ENCODE data around the gene CIBAR2.
"Not testable (repeated sequence)": the region's sequence is repeated elsewhere in the genome, so short reads cannot be mapped to it uniquely, and the experiment has no call there.

CIBAR2 gene

GRCh38 chr16:85124636-85125346 is 12.5 kb upstream of the CIBAR2 start:
- no peak for TF ChIP-seq CTCF (IDR thresholded peaks at IDR 0.05; ENCODE audit: low read depth, low read length, missing control alignments)
- no peak for DNase-seq (ENCODE audit: low read depth)
- no peak overlapping the region for H3K4me3 ChIP-seq (ENCODE audit: low read depth, low read length)
- in situ Hi-C loops (cut with HindIII; ENCODE audit: low sequenced_read_pairs) = no loop called here

GRCh38 chr16:85123891-85124635 is 11.8 kb upstream of the CIBAR2 start:
- TF ChIP-seq CTCF (IDR thresholded peaks at IDR 0.05; ENCODE audit: low read depth, low read length, missing control alignments) = no peak
- no peak overlapping the region for H3K4me3 ChIP-seq (ENCODE audit: low read depth, low read length)
- in situ Hi-C loops (cut with HindIII; ENCODE audit: low sequenced_read_pairs) = no loop called here
- DNase-seq (ENCODE audit: low read depth) = peak; percentile 81

GRCh38 chr16:85123441-85123840 is 11.2 kb upstream of the CIBAR2 start:
- in situ Hi-C loops (cut with HindIII; ENCODE audit: low sequenced_read_pairs); H3K4me3 ChIP-seq (ENCODE audit: low read depth, low read length); DNase-seq (ENCODE audit: low read depth): not testable (repeated sequence)

GRCh38 chr16:85120006-85120340 is 7.7 kb upstream of the CIBAR2 start:
- in situ Hi-C loops (cut with HindIII; ENCODE audit: low sequenced_read_pairs) = no loop called here
- no peak for DNase-seq (ENCODE audit: low read depth)
- TF ChIP-seq CTCF (IDR thresholded peaks at IDR 0.05; ENCODE audit: low read depth, low read length, missing control alignments) = no peak
- no peak overlapping the region for H3K4me3 ChIP-seq (ENCODE audit: low read depth, low read length)

- in situ Hi-C loops (cut with HindIII; ENCODE audit: low sequenced_read_pairs) = no loop called here
- TF ChIP-seq CTCF (IDR thresholded peaks at IDR 0.05; ENCODE audit: low read depth, low read length, missing control alignments) = no peak
- DNase-seq (ENCODE audit: low read depth) = no peak
- no peak overlapping the region for H3K4me3 ChIP-seq (ENCODE audit: low read depth, low read length)
Observed at GRCh38 chr16:85117418-85117817, 5.1 kb upstream of the CIBAR2 start.

GRCh38 chr16:85114909-85115567 is 2.8 kb upstream of the CIBAR2 start:
- H3K4me3 ChIP-seq (ENCODE audit: low read depth, low read length) = no peak overlapping the region
- TF ChIP-seq CTCF (IDR thresholded peaks at IDR 0.05; ENCODE audit: low read depth, low read length, missing control alignments) = peak; percentile 99
- DNase-seq (ENCODE audit: low read depth) = peak; percentile 52
- in situ Hi-C loops (cut with HindIII; ENCODE audit: low sequenced_read_pairs) = no loop called here

- in situ Hi-C loops (cut with HindIII; ENCODE audit: low sequenced_read_pairs) = no loop called here
- DNase-seq (ENCODE audit: low read depth) = no peak
- no peak overlapping the region for H3K4me3 ChIP-seq (ENCODE audit: low read depth, low read length)
- no peak for TF ChIP-seq CTCF (IDR thresholded peaks at IDR 0.05; ENCODE audit: low read depth, low read length, missing control alignments)
Observed at GRCh38 chr16:85113913-85114312, 1.6 kb upstream of the CIBAR2 start.
